Mesangial cell (primary cell): ENCODE data around the gene TNMD. TPM values are rescaled to one million over a fixed set of nuclear protein-coding genes. Genes with fewer than 3 reads are reported as not detected.

ENCODE experiments used
- total RNA-seq: library from RNA; depleted of rRNA; stranded (reverse); fragments of >200 nt; gene quantifications from 2 replicates; pipeline ENCODE4 v1.2.3, GENCODE V29; 2015

Gene TNMD
- total RNA-seq: not detected in 2 replicates

DNA sequence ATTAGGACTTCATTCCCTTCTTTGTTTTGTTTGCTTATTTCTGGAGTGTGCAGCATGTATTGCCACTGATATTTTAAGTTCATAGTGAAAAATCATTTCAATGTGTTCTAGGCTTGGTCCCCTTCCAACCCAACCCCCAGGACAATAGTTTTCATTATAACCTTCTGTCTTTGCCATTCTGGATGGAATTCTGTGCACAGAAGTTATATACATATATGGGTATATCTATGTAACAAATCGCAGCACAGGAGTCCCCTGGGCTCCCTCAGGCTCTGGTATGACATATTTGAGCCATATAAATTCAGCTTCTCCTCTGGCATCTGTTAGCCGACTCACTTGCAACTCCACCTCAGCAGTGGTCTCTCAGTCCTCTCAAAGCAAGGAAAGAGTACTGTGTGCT is at the start of gene TNMD:
Gene TNMD (plus strand): TSS at position 326 of the 400 bp plus-strand sequence. CDS start 83 bp downstream, outside the sequence.

DNA sequence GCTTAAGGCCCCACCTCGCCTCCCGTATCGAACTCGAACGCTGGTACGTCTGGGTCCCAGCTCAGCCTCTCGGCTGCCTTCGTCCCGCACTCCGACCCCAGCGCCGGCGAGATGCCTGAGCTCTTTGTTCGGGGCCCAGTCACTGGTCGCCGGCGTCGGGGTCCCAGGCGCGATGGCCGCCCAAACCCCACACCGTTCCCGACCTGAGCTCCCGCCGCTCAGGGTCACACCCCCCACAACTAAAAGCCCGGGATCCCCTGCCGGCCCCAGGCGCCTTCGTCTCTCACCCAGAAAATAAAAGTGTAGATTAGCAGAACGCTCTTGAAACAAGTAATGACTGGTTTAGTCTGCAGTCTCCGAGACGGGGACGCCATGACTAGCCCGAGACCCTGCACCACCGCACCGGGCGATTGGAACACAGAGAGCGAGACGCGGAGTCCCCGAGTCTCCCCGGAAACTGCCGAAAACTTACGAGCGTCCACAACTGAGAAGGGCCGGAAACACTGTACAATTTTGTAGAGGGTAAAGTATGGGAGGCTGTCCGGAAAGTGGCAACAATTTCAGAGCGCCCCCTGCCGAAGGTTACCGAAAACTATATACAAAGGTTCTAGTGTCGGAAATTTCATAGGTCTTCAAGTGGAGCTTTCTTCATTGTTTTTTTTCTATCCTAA is 51.7 kb downstream of the TNMD start, which contains the start of gene TSPAN6:
Gene TSPAN6 (minus strand): TSS at position 486 of the 671 bp plus-strand sequence. CDS start 112 bp downstream, at position 374.

DNA sequence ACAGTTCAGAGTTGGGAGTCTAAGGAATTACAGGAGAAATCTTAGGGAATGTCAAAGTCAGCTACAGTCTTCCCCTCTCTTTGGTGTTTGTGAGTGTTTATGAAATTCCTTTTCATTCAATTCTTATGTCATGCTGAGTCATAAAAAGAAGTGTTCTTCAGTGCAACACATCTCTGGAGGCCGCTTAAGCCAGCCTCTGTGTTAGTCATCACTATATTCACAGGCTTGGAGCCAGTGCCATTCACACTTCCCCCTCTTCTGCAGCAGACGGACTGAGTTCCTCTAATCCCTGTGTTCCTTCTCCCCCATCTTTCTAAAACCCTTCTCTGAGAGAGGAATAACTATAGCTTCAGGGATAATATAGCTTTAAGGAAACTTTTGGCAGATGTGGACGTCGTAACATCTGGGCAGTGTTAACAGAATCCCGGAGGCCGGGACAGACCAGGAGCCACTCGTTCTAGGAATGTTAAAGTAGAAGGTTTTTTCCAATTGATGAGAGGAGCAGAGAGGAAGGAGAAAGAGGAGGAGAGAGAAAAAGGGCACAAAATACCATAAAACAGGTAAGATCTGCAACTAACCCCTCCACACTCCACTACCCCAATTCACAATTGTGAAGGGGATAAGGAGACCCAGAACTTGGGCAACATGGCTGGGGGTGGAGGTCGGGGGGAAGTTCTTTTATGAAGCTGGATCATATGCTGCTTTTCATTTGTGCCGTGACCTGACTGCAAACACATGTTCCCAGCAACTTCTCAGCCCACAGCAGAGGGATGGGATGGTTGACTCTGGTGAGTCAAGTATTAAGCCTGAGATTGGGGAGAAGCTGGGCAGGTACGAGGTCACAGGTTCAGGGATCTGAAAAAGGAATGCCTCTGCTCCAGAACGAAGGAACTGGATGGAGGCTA is 59.5 kb downstream of the TNMD start, which contains the start of gene SRPX2:
Gene SRPX2 (plus strand): TSS at position 244 of the 905 bp plus-strand sequence. CDS start 2,124 bp downstream, outside the sequence.

Other genes starting within 250 kb of the TNMD start
- gene PCDH19, start 174.7 kb upstream of the TNMD start, total RNA-seq: 0.13 and 0.16 TPM in 2 replicates
- gene TSPAN6, start 51.9 kb downstream of the TNMD start, total RNA-seq: 15.6 and 30.6 TPM in 2 replicates
- gene SRPX2, start 59.3 kb downstream of the TNMD start, total RNA-seq: 1.8 and 7.1 TPM in 2 replicates
- gene SYTL4, start 147.2 kb downstream of the TNMD start, total RNA-seq: 1.8 and 3.6 TPM in 2 replicates
- gene CSTF2, start 235.5 kb downstream of the TNMD start, total RNA-seq: 13.1 and 25.6 TPM in 2 replicates